MM.1S (cell line): ENCODE data around the gene GHRL.

Source experiments
- DNase-seq: peaks from one replicate; pipeline ENCODE4 v3.0.0-alpha.2; 2015
- H2AFZ ChIP-seq: fragments of 300-600 bp; sonication (generic); 2 replicates; pipeline ENCODE4 v1.6.0; 2016; ENCODE audit warnings: antibody characterized with exemption, low read length
- H3F3A ChIP-seq: fragments of 300-600 bp; sonication (generic); 2 replicates; pipeline ENCODE4 v1.6.1; 2016; ENCODE audit warnings: mild to moderate bottlenecking, antibody characterized with exemption, low read length, moderate library complexity, mixed read lengths; ENCODE audit not compliant: insufficient read depth
- H3K27ac ChIP-seq: fragments of 300-600 bp; sonication (generic); 2 replicates; pipeline ENCODE4 v1.5.1; 2016; ENCODE audit warnings: mild to moderate bottlenecking, low read length
- H3K27me3 ChIP-seq: fragments of 300-600 bp; sonication (generic); replicated peaks from 2 replicates; pipeline ENCODE4 v1.6.0; 2016; ENCODE audit warnings: low read length; ENCODE audit not compliant: insufficient read depth
- H3K36me3 ChIP-seq: fragments of 300-600 bp; sonication (generic); replicated peaks from 2 replicates; pipeline ENCODE4 v1.6.1; 2016; ENCODE audit warnings: mild to moderate bottlenecking, low read length, mixed read lengths; ENCODE audit not compliant: insufficient read depth
- H3K4me1 ChIP-seq: fragments of 300-600 bp; sonication (generic); 2 replicates; pipeline ENCODE4 v1.6.1; 2016; ENCODE audit warnings: low read length, mixed read lengths
- H3K4me2 ChIP-seq: fragments of 300-600 bp; sonication (generic); 2 replicates; pipeline ENCODE4 v1.6.0; 2016; ENCODE audit warnings: low read depth, low read length
- H3K4me3 ChIP-seq: fragments of 300-600 bp; sonication (generic); 2 replicates; pipeline ENCODE4 v1.5.1; 2016; ENCODE audit warnings: low read length, mixed read lengths
- H3K79me2 ChIP-seq: fragments of 300-600 bp; sonication (generic); 2 replicates; pipeline ENCODE4 v1.6.1; 2016; ENCODE audit warnings: mixed run types, low read length, mixed read lengths
- H3K9ac ChIP-seq: fragments of 300-600 bp; sonication (generic); 2 replicates; pipeline ENCODE4 v1.6.1; 2016; ENCODE audit warnings: low read length, mixed read lengths
- H3K9me2 ChIP-seq: fragments of 300-600 bp; sonication (generic); replicated peaks from 2 replicates; pipeline ENCODE4 v1.6.1; 2016; ENCODE audit warnings: mild to moderate bottlenecking, low read length, mixed read lengths; ENCODE audit not compliant: insufficient read depth
- H3K9me3 ChIP-seq: fragments of 300-600 bp; sonication (generic); replicated peaks from 2 replicates; pipeline ENCODE4 v1.6.1; 2016; ENCODE audit warnings: mild to moderate bottlenecking, low read length, mixed read lengths; ENCODE audit not compliant: insufficient read depth
- H4K20me1 ChIP-seq: fragments of 300-600 bp; sonication (generic); 2 replicates; pipeline ENCODE4 v1.6.1; 2016; ENCODE audit warnings: mild to moderate bottlenecking, low read length, moderate library complexity, mixed read lengths; ENCODE audit not compliant: insufficient read depth
- CTCF ChIP-seq: fragments of 300-600 bp; sonication (generic); IDR thresholded peaks from 2 replicates; pipeline ENCODE4 v1.5.1; 2016; ENCODE audit warnings: antibody characterized with exemption, low read length, mixed read lengths
- EZH2 ChIP-seq: fragments of 300-600 bp; sonication (generic); optimal IDR thresholded peaks from 2 replicates; pipeline ENCODE3; 2017; ENCODE audit warnings: low read depth, mild to moderate bottlenecking, antibody characterized with exemption, low read length, mixed read lengths
- EZH2phosphoT487 ChIP-seq: fragments of 300-600 bp; sonication (generic); IDR thresholded peaks from 2 replicates; pipeline ENCODE4 v1.6.1; 2018; ENCODE audit warnings: antibody characterized with exemption, low read length

Gene GHRL

GRCh38 chr3:10334042-10334441, 41.3 kb upstream of the GHRL start:
- Histone ChIP-seq H3K4me1 (no peaks in the 10 kb centered on the region; the same call in 1 of the 2 replicates), H3K79me2 (no peaks in the 10 kb centered on the region), H2AFZ (no peak overlapping the region), H4K20me1 (no peaks in the 10 kb centered on the region), H3K4me2 (no peak overlapping the region), H3K9me2 (no peaks in the 10 kb centered on the region), H3K9ac (no peak overlapping the region), H3K36me3 (no peaks in the 10 kb centered on the region), H3F3A (no peaks in the 10 kb centered on the region), H3K27me3 (peaks cover 34% of the 10 kb centered on the region), H3K27ac (no peak overlapping the region), H3K4me3 (no peak overlapping the region), H3K9me3 (no peaks in the 10 kb centered on the region)
- TF ChIP-seq EZH2phosphoT487, result no peak
- TF ChIP-seq CTCF, result no peak
- TF ChIP-seq EZH2, result no peak
- no peak for DNase-seq

- H3F3A ChIP-seq, result no peaks in the 10 kb centered on the region
- H3K9me2 ChIP-seq, result no peaks in the 10 kb centered on the region
- no peak overlapping the region for H3K9ac ChIP-seq
- no peaks in the 10 kb centered on the region for H3K79me2 ChIP-seq
- no peaks in the 10 kb centered on the region for H4K20me1 ChIP-seq
- H3K36me3 ChIP-seq, result no peaks in the 10 kb centered on the region
- no peak overlapping the region for H3K27ac ChIP-seq
- TF ChIP-seq EZH2 (no peak), CTCF (no peak), EZH2phosphoT487 (no peak)
- H3K4me2 ChIP-seq, result no peak overlapping the region
- H3K9me3 ChIP-seq, result no peaks in the 10 kb centered on the region
- no peak overlapping the region for H3K4me3 ChIP-seq
- no peak overlapping the region for H2AFZ ChIP-seq
- DNase-seq, result no peak
- peaks cover 41% of the 10 kb centered on the region for H3K27me3 ChIP-seq
- H3K4me1 ChIP-seq, result no peaks in the 10 kb centered on the region; the same call in 1 of the 2 replicates
Measured at GRCh38 chr3:10333349-10333650, 40.6 kb upstream of the GHRL start.

GRCh38 chr3:10332481-10333348, 40.0 kb upstream of the GHRL start:
- TF ChIP-seq CTCF (no peak), EZH2 (no peak), EZH2phosphoT487 (no peak)
- Histone ChIP-seq H3K4me3 (no peak overlapping the region), H3K9me3 (no peaks in the 10 kb centered on the region), H3K27me3 (peaks cover 46% of the 10 kb centered on the region), H2AFZ (no peak overlapping the region), H3K4me2 (no peak overlapping the region), H3K79me2 (no peaks in the 10 kb centered on the region), H3K9ac (no peak overlapping the region), H3K27ac (no peak overlapping the region), H3K36me3 (no peaks in the 10 kb centered on the region), H3K4me1 (no peaks in the 10 kb centered on the region; the same call in 1 of the 2 replicates), H3K9me2 (no peaks in the 10 kb centered on the region), H4K20me1 (no peaks in the 10 kb centered on the region), H3F3A (no peaks in the 10 kb centered on the region)
- no peak for DNase-seq
